ENCODE measurements around the gene DPP8. TPM values are rescaled to one million over a fixed set of nuclear protein-coding genes. Genes with fewer than 3 reads are reported as not detected.

Gene DPP8
- total RNA-seq, 1 experiment from 2014 or later, result 29.6 TPM

- DNase-seq (ENCODE audit: low spot score), result no peak
- H3K36me3 ChIP-seq (ENCODE audit: insufficient read depth, low read length, poor library complexity, severe bottlenecking), result no peaks in the 10 kb centered on the region
Observed at GRCh38 chr15:65409036-65409631, 108.4 kb downstream of the DPP8 start.

GRCh38 chr15:65408324-65409035, 109.0 kb downstream of the DPP8 start:
- intact Hi-C loops (cut with micrococcal nuclease; ENCODE audit: unreplicated experiment), result no loop called here
- CTCF ChIA-PET, result no interaction called here
- POLR2A ChIA-PET (ENCODE audit: low non-redundant PET), result no interaction called here
- Histone ChIP-seq H3K4me3 (ENCODE audit: low read depth, low read length, poor library complexity, severe bottlenecking) (no peak overlapping the region), H3K36me3 (ENCODE audit: insufficient read depth, low read length, poor library complexity, severe bottlenecking) (no peaks in the 10 kb centered on the region), H3K27ac (ENCODE audit: low read depth, low read length, poor library complexity, severe bottlenecking) (no peak overlapping the region), H3K4me1 (ENCODE audit: insufficient read depth, low read length, poor library complexity, severe bottlenecking) (peaks cover 15% of the 10 kb centered on the region), H3K27me3 (replicated peaks; ENCODE audit: insufficient read depth, low read depth, low read length, poor library complexity) (no peaks in the 10 kb centered on the region), H3K9me3 (ENCODE audit: low read depth, low read length, poor library complexity, severe bottlenecking) (no peaks in the 10 kb centered on the region)
- no peak for TF ChIP-seq EZH2 (IDR thresholded peaks at IDR 0.05; ENCODE audit: borderline replicate concordance, low read depth, low read length, poor library complexity, severe bottlenecking)
- TF ChIP-seq CTCF (conservative IDR thresholded peaks at IDR 0.05; ENCODE audit: low read depth, low read length), result no peak
- no peak for DNase-seq (ENCODE audit: low spot score)
- BruUV-seq (replicated peaks), result no TSS peak

More at GRCh38 chr15:65409036-65409631, 108.4 kb downstream of the DPP8 start:
- Histone ChIP-seq H3K4me3 (ENCODE audit: low read depth, low read length, poor library complexity, severe bottlenecking) (no peak overlapping the region), H3K4me1 (ENCODE audit: insufficient read depth, low read length, poor library complexity, severe bottlenecking) (peaks cover 15% of the 10 kb centered on the region), H3K27ac (ENCODE audit: low read depth, low read length, poor library complexity, severe bottlenecking) (no peak overlapping the region), H3K27me3 (replicated peaks; ENCODE audit: insufficient read depth, low read depth, low read length, poor library complexity) (no peaks in the 10 kb centered on the region), H3K9me3 (ENCODE audit: low read depth, low read length, poor library complexity, severe bottlenecking) (no peaks in the 10 kb centered on the region)
- intact Hi-C loops (cut with micrococcal nuclease; ENCODE audit: unreplicated experiment), result no loop called here
- TF ChIP-seq CTCF (conservative IDR thresholded peaks at IDR 0.05; ENCODE audit: low read depth, low read length), result no peak
- no peak for TF ChIP-seq EZH2 (IDR thresholded peaks at IDR 0.05; ENCODE audit: borderline replicate concordance, low read depth, low read length, poor library complexity, severe bottlenecking)
- ChIA-PET CTCF (no interaction called here), POLR2A (ENCODE audit: low non-redundant PET) (interaction anchor here (0.6 kb wide), 1 partner anchor 35 kb away, joined by 3 read pairs; no protein-coding TSS in a partner anchor)
- BruUV-seq (replicated peaks), result no TSS peak

- intact Hi-C loops (cut with micrococcal nuclease; ENCODE audit: unreplicated experiment), result no loop called here
- DNase-seq (ENCODE audit: low spot score), result no peak
- ChIA-PET POLR2A (ENCODE audit: low non-redundant PET) (no interaction called here), CTCF (no interaction called here)
- Histone ChIP-seq H3K4me1 (ENCODE audit: insufficient read depth, low read length, poor library complexity, severe bottlenecking) (peaks cover 10% of the 10 kb centered on the region), H3K9me3 (ENCODE audit: low read depth, low read length, poor library complexity, severe bottlenecking) (no peaks in the 10 kb centered on the region), H3K4me3 (ENCODE audit: low read depth, low read length, poor library complexity, severe bottlenecking) (no peak overlapping the region), H3K27ac (ENCODE audit: low read depth, low read length, poor library complexity, severe bottlenecking) (no peak overlapping the region), H3K36me3 (ENCODE audit: insufficient read depth, low read length, poor library complexity, severe bottlenecking) (no peaks in the 10 kb centered on the region), H3K27me3 (replicated peaks; ENCODE audit: insufficient read depth, low read depth, low read length, poor library complexity) (no peaks in the 10 kb centered on the region)
- BruUV-seq (replicated peaks), result no TSS peak
- TF ChIP-seq EZH2 (IDR thresholded peaks at IDR 0.05; ENCODE audit: borderline replicate concordance, low read depth, low read length, poor library complexity, severe bottlenecking), result no peak
- no peak for TF ChIP-seq CTCF (conservative IDR thresholded peaks at IDR 0.05; ENCODE audit: low read depth, low read length)
Observed at GRCh38 chr15:65406424-65407000, 111.0 kb downstream of the DPP8 start.
